CD4-positive, alpha-beta memory T cell (primary cell): Measurements from ENCODE around the gene FAM168A. TPM values are rescaled to one million over a fixed set of nuclear protein-coding genes. Genes with fewer than 3 reads are reported as not detected.

ENCODE experiments used
- CTCF ChIA-PET: fragments of 350-600 bp; sonication (Branson Sonifier 250); formaldehyde crosslinking; loops from one replicate; lab custom pipeline; 2021; ENCODE audit warnings: inconsistent platforms; ENCODE audit not compliant: partially characterized antibody; lab: Charles Lee
- POLR2A ChIA-PET: fragments of 350-600 bp; sonication (Branson Sonifier 250); formaldehyde crosslinking; loops from one replicate; lab custom pipeline; 2021; ENCODE audit not compliant: partially characterized antibody; lab: Charles Lee
- DNase-seq, 5 donors: peaks; one replicate each; pipeline versions ENCODE4 v3.0.0 to v3.0.0-alpha.2; 2020 to 2022; ENCODE audit warnings: mixed read lengths in 1 of 5
- H3K27ac ChIP-seq: one replicate; pipeline ENCODE4 v1.7.0; 2013; ENCODE audit warnings: low read depth, low read length
- H3K27me3 ChIP-seq: 2 replicates; pipeline ENCODE4 v1.7.0; 2013; ENCODE audit warnings: mild to moderate bottlenecking, low read length, moderate library complexity; ENCODE audit not compliant: insufficient read depth
- H3K36me3 ChIP-seq: 2 replicates; pipeline ENCODE4 v1.7.0; 2013; ENCODE audit warnings: mild to moderate bottlenecking, low read length, moderate library complexity; ENCODE audit not compliant: insufficient read depth
- H3K4me1 ChIP-seq: 2 replicates; pipeline ENCODE4 v1.7.0; 2013; ENCODE audit warnings: mild to moderate bottlenecking, low read length, moderate library complexity; ENCODE audit not compliant: insufficient read depth
- H3K4me3 ChIP-seq, 2 donors: one replicate each; pipeline ENCODE4 v1.7.0; 2013; ENCODE audit warnings: low read length in 2 of 2, mild to moderate bottlenecking in 1 of 2
- H3K9me3 ChIP-seq, 2 donors: one replicate each; pipeline ENCODE4 v1.7.0; 2013; ENCODE audit warnings: low read length in 2 of 2, control low read depth in 1 of 2; ENCODE audit not compliant: control insufficient read depth in 1 of 2
- H3K27ac Mint-ChIP-seq, 7 donors: one replicate each; pipeline ENCODE4 v1.8.0; 2020 to 2021; ENCODE audit warnings: mixed read lengths in 7 of 7, mild to moderate bottlenecking in 6 of 7, inconsistent platforms in 3 of 7, moderate library complexity in 3 of 7
- H3K27me3 Mint-ChIP-seq, 2 donors: one replicate each; pipeline ENCODE4 v1.8.0; 2020 to 2021; ENCODE audit warnings: mixed read lengths in 2 of 2
- H3K36me3 Mint-ChIP-seq, 2 donors: one replicate each; pipeline ENCODE4 v1.8.0; 2020 to 2021; ENCODE audit warnings: mixed read lengths in 2 of 2, inconsistent platforms in 1 of 2, mild to moderate bottlenecking in 1 of 2
- H3K4me1 Mint-ChIP-seq, 4 donors: one replicate each; pipeline ENCODE4 v1.8.0; 2020 to 2021; ENCODE audit warnings: mixed read lengths in 4 of 4, mild to moderate bottlenecking in 1 of 4
- H3K4me3 Mint-ChIP-seq, 8 donors: one replicate each; pipeline ENCODE4 v1.8.0; 2020 to 2021; ENCODE audit warnings: mixed read lengths in 8 of 8, mild to moderate bottlenecking in 7 of 8, moderate library complexity in 6 of 8, inconsistent platforms in 3 of 8
- H3K9me3 Mint-ChIP-seq, 8 donors: one replicate each; pipeline ENCODE4 v1.8.0; 2020 to 2021; ENCODE audit warnings: mixed read lengths in 8 of 8, mild to moderate bottlenecking in 5 of 8, inconsistent platforms in 3 of 8, moderate library complexity in 1 of 8
- intact Hi-C: fragments of 100-400 bp; cut with micrococcal nuclease; formaldehyde crosslinking; loops from one replicate; pipeline ENCODE4 v1.15.1; 2023
- polyA plus RNA-seq, 2 donors: library from polyadenylated mRNA; unstranded; fragments of 300-500 nt; fragmentation: Illumina TruSeq; gene quantifications; one replicate each; pipeline ENCODE4 v1.2.3, GENCODE V29; 2021
- total RNA-seq, 2 experiments: library from RNA; stranded (reverse); gene quantifications; one replicate each; pipeline ENCODE4 v1.2.3, GENCODE V29; 2021

The FAM168A gene
- total and polyA plus RNA-seq, 4 experiments from 2014 or later = 0.61 to 22.7 (median 12.7) TPM

GRCh38 chr11:73524774-73525173 lies 73.1 kb downstream of the FAM168A start:
- H3K27ac Mint-ChIP-seq = no peak overlapping the region
- ChIA-PET POLR2A (no interaction called here), CTCF (no interaction called here)
- Histone ChIP-seq H3K4me3 (no peak overlapping the region), H3K36me3 (no peaks in the 10 kb centered on the region), H3K27ac (no peak overlapping the region), H3K27me3 (no peaks in the 10 kb centered on the region), H3K9me3 (no peaks in the 10 kb centered on the region), H3K4me1 (peaks cover 3% of the 10 kb centered on the region)
- no peak overlapping the region for H3K4me3 Mint-ChIP-seq
- H3K4me1 Mint-ChIP-seq = peaks cover 21 to 27% (median 23%) of the 10 kb centered on the region in 4 donors
- peaks cover 0 to 7% of the 10 kb centered on the region in 2 donors for H3K36me3 Mint-ChIP-seq
- intact Hi-C loops = no loop called here
- no peaks in the 10 kb centered on the region for H3K27me3 Mint-ChIP-seq
- H3K9me3 Mint-ChIP-seq = peaks cover 0 to 3% (median 0%) of the 10 kb centered on the region in 8 donors
- DNase-seq = no peak

GRCh38 chr11:73521621-73522020 lies 76.3 kb downstream of the FAM168A start:
- no peak overlapping the region for H3K4me3 ChIP-seq
- Mint-ChIP-seq H3K27ac (peak overlapping the region in 2 of 7 donors; percentile 48 to 54), H3K4me1 (peaks cover 19 to 21% (median 20%) of the 10 kb centered on the region in 4 donors), H3K4me3 (no peak overlapping the region), H3K27me3 (no peaks in the 10 kb centered on the region), H3K9me3 (no peaks in the 10 kb centered on the region), H3K36me3 (peaks cover 0 to 16% of the 10 kb centered on the region in 2 donors)
- ChIA-PET CTCF (no interaction called here), POLR2A (no interaction called here)
- intact Hi-C loops = no loop called here
- no peak overlapping the region for H3K27ac ChIP-seq
- H3K36me3 ChIP-seq = no peaks in the 10 kb centered on the region
- no peaks in the 10 kb centered on the region for H3K9me3 ChIP-seq
- DNase-seq = no peak
- H3K4me1 ChIP-seq = peaks cover 3% of the 10 kb centered on the region
- H3K27me3 ChIP-seq = no peaks in the 10 kb centered on the region

- no peaks in the 10 kb centered on the region for H3K36me3 ChIP-seq
- H3K27me3 Mint-ChIP-seq = no peaks in the 10 kb centered on the region
- H3K27me3 ChIP-seq = no peaks in the 10 kb centered on the region
- intact Hi-C loops = no loop called here
- H3K9me3 Mint-ChIP-seq = no peaks in the 10 kb centered on the region
- H3K4me3 ChIP-seq = no peak overlapping the region
- no peak overlapping the region for H3K27ac ChIP-seq
- POLR2A ChIA-PET = interaction anchor here (0.6 kb wide), 1 partner anchor 1262 kb away, joined by 3 read pairs; no protein-coding TSS in a partner anchor
- H3K4me3 Mint-ChIP-seq = no peak overlapping the region
- H3K27ac Mint-ChIP-seq = peak overlapping the region in 4 of 7 donors; percentile 8 to 71 (median 28)
- peaks cover 0 to 16% of the 10 kb centered on the region in 2 donors for H3K36me3 Mint-ChIP-seq
- no peaks in the 10 kb centered on the region for H3K9me3 ChIP-seq
- peaks cover 3% of the 10 kb centered on the region for H3K4me1 ChIP-seq
- peaks cover 16 to 21% (median 18%) of the 10 kb centered on the region in 4 donors for H3K4me1 Mint-ChIP-seq
- CTCF ChIA-PET = no interaction called here
- DNase-seq = no peak
Observed at GRCh38 chr11:73520353-73521061, 77.4 kb downstream of the FAM168A start.

- no peak overlapping the region for H3K27ac Mint-ChIP-seq
- Histone ChIP-seq H3K36me3 (no peaks in the 10 kb centered on the region), H3K4me1 (peaks cover 3% of the 10 kb centered on the region), H3K9me3 (no peaks in the 10 kb centered on the region), H3K27me3 (no peaks in the 10 kb centered on the region), H3K27ac (no peak overlapping the region), H3K4me3 (no peak overlapping the region)
- H3K4me1 Mint-ChIP-seq = peaks cover 16 to 21% (median 18%) of the 10 kb centered on the region in 4 donors
- H3K36me3 Mint-ChIP-seq = peaks cover 0 to 19% of the 10 kb centered on the region in 2 donors
- H3K27me3 Mint-ChIP-seq = no peaks in the 10 kb centered on the region
- intact Hi-C loops = no loop called here
- H3K4me3 Mint-ChIP-seq = no peak overlapping the region
- no peaks in the 10 kb centered on the region for H3K9me3 Mint-ChIP-seq
- CTCF ChIA-PET = interaction anchor here (0.9 kb wide), 1 partner anchor 143 kb away, joined by 3 read pairs; no protein-coding TSS in a partner anchor
- POLR2A ChIA-PET = no interaction called here
- DNase-seq = no peak
Observed at GRCh38 chr11:73519266-73519665, 78.6 kb downstream of the FAM168A start.

- H3K9me3 Mint-ChIP-seq = no peaks in the 10 kb centered on the region
- H3K27ac ChIP-seq = no peak overlapping the region
- no peaks in the 10 kb centered on the region for H3K27me3 Mint-ChIP-seq
- intact Hi-C loops = no loop called here
- H3K36me3 Mint-ChIP-seq = peaks cover 0 to 19% of the 10 kb centered on the region in 2 donors
- peaks cover 18 to 21% (median 19%) of the 10 kb centered on the region in 4 donors for H3K4me1 Mint-ChIP-seq
- H3K27ac Mint-ChIP-seq = no peak overlapping the region
- no peaks in the 10 kb centered on the region for H3K27me3 ChIP-seq
- H3K36me3 ChIP-seq = no peaks in the 10 kb centered on the region
- peaks cover 3% of the 10 kb centered on the region for H3K4me1 ChIP-seq
- CTCF ChIA-PET = interaction anchor here (1.2 kb wide), 1 partner anchor 107 kb away, joined by 3 read pairs; no protein-coding TSS in a partner anchor
- POLR2A ChIA-PET = no interaction called here
- H3K4me3 ChIP-seq = no peak overlapping the region
- no peak for DNase-seq
- no peak overlapping the region for H3K4me3 Mint-ChIP-seq
- H3K9me3 ChIP-seq = no peaks in the 10 kb centered on the region
Observed at GRCh38 chr11:73518195-73518594, 79.7 kb downstream of the FAM168A start.

- Histone ChIP-seq H3K27ac (no peak overlapping the region), H3K9me3 (no peaks in the 10 kb centered on the region), H3K36me3 (no peaks in the 10 kb centered on the region), H3K4me3 (no peak overlapping the region), H3K27me3 (no peaks in the 10 kb centered on the region), H3K4me1 (peaks cover 3% of the 10 kb centered on the region)
- Mint-ChIP-seq H3K27me3 (no peaks in the 10 kb centered on the region), H3K4me1 (peaks cover 8 to 12% (median 11%) of the 10 kb centered on the region in 4 donors), H3K9me3 (no peaks in the 10 kb centered on the region), H3K4me3 (no peak overlapping the region), H3K36me3 (peaks cover 0 to 15% of the 10 kb centered on the region in 2 donors), H3K27ac (no peak overlapping the region)
- ChIA-PET POLR2A (no interaction called here), CTCF (no interaction called here)
- DNase-seq = no peak
- intact Hi-C loops = no loop called here
Observed at GRCh38 chr11:73516080-73516479, 81.8 kb downstream of the FAM168A start.

- H3K27ac Mint-ChIP-seq = no peak overlapping the region
- peaks cover 0 to 4% (median 0%) of the 10 kb centered on the region in 8 donors for H3K9me3 Mint-ChIP-seq
- no peaks in the 10 kb centered on the region for H3K4me1 ChIP-seq
- no peak for DNase-seq
- H3K4me3 ChIP-seq = no peak overlapping the region
- no peaks in the 10 kb centered on the region for H3K36me3 ChIP-seq
- no peaks in the 10 kb centered on the region for H3K27me3 ChIP-seq
- intact Hi-C loops = no loop called here
- POLR2A ChIA-PET = no interaction called here
- no peak overlapping the region for H3K4me3 Mint-ChIP-seq
- H3K27me3 Mint-ChIP-seq = no peaks in the 10 kb centered on the region
- H3K36me3 Mint-ChIP-seq = peaks cover 0 to 19% of the 10 kb centered on the region in 2 donors
- CTCF ChIA-PET = interaction anchor here (0.6 kb wide), 1 partner anchor 33 kb away, joined by 3 read pairs; no protein-coding TSS in a partner anchor
- no peak overlapping the region for H3K27ac ChIP-seq
- peaks cover 0 to 4% (median 0%) of the 10 kb centered on the region in 4 donors for H3K4me1 Mint-ChIP-seq
- no peaks in the 10 kb centered on the region for H3K9me3 ChIP-seq
Observed at GRCh38 chr11:73513707-73514106, 84.2 kb downstream of the FAM168A start.
